SK-N-MC (cell line): ENCODE data around the gene GUCY1A2.

Experiments
- DNase-seq: peaks from one replicate; pipeline ENCODE4 v3.0.0-alpha.2; 2011; ENCODE audit warnings: low read depth, low spot score
- H3K27ac ChIP-seq: fragments of 200-600 bp; sonication (generic); 2 replicates; pipeline ENCODE4 v1.5.1; 2016; ENCODE audit warnings: mixed run types
- H3K36me3 ChIP-seq: fragments of 200-600 bp; sonication (generic); 2 replicates; pipeline ENCODE4 v1.6.1; 2017; ENCODE audit warnings: antibody characterized with exemption, low read length, mixed read lengths; ENCODE audit not compliant: insufficient read depth
- H3K4me3 ChIP-seq: fragments of 200-600 bp; sonication (generic); 2 replicates; pipeline ENCODE4 v1.5.1; 2016
- H3K9ac ChIP-seq: fragments of 200-600 bp; sonication (generic); 2 replicates; pipeline ENCODE4 v1.8.0; 2017; ENCODE audit warnings: mixed run types, mixed read lengths; ENCODE audit not compliant: insufficient read length
- H3K9me3 ChIP-seq: fragments of 200-600 bp; sonication (generic); 2 replicates; pipeline ENCODE4 v1.6.1; 2017; ENCODE audit warnings: low read depth, mild to moderate bottlenecking, antibody characterized with exemption, low read length, moderate library complexity, mixed read lengths
- EZH2 ChIP-seq: fragments of 200-600 bp; sonication (generic); IDR thresholded peaks from one replicate; pipeline ENCODE4 v1.6.1; 2017; ENCODE audit warnings: antibody characterized with exemption
- FOXP2 ChIP-seq: optimal IDR thresholded peaks from 2 replicates; pipeline ENCODE3; 2011; ENCODE audit warnings: mild to moderate bottlenecking, moderate library complexity; ENCODE audit not compliant: insufficient read depth; ENCODE audit errors: extremely low read length, control extremely low read depth
- POLR2AphosphoS5 ChIP-seq: IDR thresholded peaks from 2 replicates; pipeline ENCODE4 v1.6.1; 2012; ENCODE audit warnings: mild to moderate bottlenecking, low read depth, low read length, borderline replicate concordance

GUCY1A2 gene

DNA sequence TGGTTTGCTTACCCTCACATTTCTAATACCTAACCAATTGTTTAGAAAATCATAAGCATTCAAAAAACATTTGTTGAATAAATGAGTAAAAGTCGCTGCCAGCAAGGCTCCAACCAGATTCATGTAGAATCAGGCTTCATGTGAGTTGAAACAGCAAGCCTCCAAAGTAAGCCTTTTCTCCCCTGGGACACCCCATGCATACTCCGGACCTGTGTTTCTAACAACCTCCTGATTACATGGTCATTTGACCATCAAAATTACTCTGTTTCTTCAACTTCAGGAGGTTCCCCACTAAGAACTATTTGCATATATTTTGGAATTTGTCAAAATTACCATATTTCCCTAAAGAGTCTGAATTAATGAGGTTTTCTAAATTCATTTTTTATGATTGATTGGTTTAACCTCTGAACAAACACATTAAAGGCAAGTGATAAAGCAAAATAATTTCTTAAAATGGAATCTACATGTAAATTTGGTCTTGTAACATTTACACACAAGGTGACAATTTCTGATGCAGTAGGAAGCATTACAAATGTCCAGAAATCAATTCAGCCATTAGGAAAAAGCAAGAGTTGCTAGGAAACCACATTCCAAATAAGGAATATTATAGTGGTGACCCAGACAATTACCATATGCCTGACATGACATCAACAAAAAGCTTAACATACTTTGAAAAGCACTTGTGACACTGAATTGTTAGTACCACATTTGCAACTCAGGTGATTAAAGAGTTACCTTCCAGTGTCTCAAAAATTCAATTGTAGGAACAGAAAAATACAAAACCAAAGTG, 252.6 kb downstream of the GUCY1A2 start:
- Histone ChIP-seq H3K4me3 (no peak overlapping the region), H3K9me3 (no peaks in the 10 kb centered on the region), H3K27ac (no peak overlapping the region), H3K36me3 (no peaks in the 10 kb centered on the region), H3K9ac (no peak overlapping the region)
- no peak for TF ChIP-seq FOXP2
- no peak for DNase-seq

DNA sequence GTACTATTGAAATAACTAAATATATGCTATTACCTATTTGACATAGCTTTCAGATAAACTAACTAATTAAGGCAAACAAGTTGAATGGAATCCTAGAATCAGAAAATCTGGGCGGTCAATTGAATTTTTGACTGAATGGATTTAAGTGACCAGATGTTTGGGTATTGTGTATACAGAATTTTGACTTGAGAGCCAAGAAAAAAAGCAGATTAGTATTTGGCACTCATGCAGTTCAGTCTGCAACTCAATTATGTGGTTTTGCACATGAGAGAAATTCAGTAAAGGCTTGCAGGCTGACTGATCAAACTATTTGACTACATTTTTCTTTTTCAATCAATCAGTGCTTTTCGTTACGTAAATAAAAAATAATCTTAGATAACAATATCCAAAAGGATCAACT, 254.8 kb downstream of the GUCY1A2 start:
- H3K27ac ChIP-seq: no peak overlapping the region
- H3K36me3 ChIP-seq: no peaks in the 10 kb centered on the region
- no peak overlapping the region for H3K9ac ChIP-seq
- no peak for DNase-seq
- TF ChIP-seq EZH2: no peak
- no peaks in the 10 kb centered on the region for H3K9me3 ChIP-seq
- H3K4me3 ChIP-seq: no peak overlapping the region

GRCh38 chr11:106761745-106762144, 256.5 kb downstream of the GUCY1A2 start:
- no peak for TF ChIP-seq POLR2AphosphoS5
- no peak for TF ChIP-seq EZH2
- TF ChIP-seq FOXP2: no peak
- Histone ChIP-seq H3K9ac (no peak overlapping the region), H3K4me3 (no peak overlapping the region), H3K27ac (no peak overlapping the region), H3K36me3 (no peaks in the 10 kb centered on the region), H3K9me3 (no peaks in the 10 kb centered on the region)
- no peak for DNase-seq

DNA sequence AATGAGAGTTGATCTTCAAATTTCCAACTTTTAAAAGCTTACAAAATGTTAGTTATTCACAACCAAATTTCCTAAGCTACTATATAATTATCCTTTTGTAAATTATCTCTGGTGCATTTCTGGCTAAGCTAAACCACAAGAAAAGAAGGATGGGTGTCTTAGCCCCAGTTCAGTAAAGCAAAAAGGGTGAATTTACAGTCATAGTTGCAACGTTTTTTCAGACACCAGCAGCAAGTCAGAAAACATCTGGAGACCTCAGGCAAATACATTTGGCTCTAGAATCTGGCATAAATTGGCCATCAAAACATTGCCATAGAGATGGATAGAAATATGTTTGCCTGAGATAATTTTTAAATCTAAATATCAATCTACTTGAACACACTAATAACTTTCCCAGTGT, 257.0 kb downstream of the GUCY1A2 start:
- H3K9me3 ChIP-seq: no peaks in the 10 kb centered on the region
- no peak overlapping the region for H3K9ac ChIP-seq
- TF ChIP-seq POLR2AphosphoS5: no peak
- TF ChIP-seq FOXP2: no peak
- TF ChIP-seq EZH2: no peak
- H3K27ac ChIP-seq: no peak overlapping the region
- DNase-seq: no peak
- no peak overlapping the region for H3K4me3 ChIP-seq
- no peaks in the 10 kb centered on the region for H3K36me3 ChIP-seq

GRCh38 chr11:106748059-106748458, 270.2 kb downstream of the GUCY1A2 start:
- Histone ChIP-seq H3K9ac (no peak overlapping the region), H3K4me3 (no peak overlapping the region), H3K27ac (no peak overlapping the region), H3K9me3 (no peaks in the 10 kb centered on the region), H3K36me3 (no peaks in the 10 kb centered on the region)
- no peak for DNase-seq
- TF ChIP-seq POLR2AphosphoS5 (no peak), FOXP2 (no peak), EZH2 (no peak)

GRCh38 chr11:106745941-106746340, 272.3 kb downstream of the GUCY1A2 start:
- no peaks in the 10 kb centered on the region for H3K36me3 ChIP-seq
- no peak for TF ChIP-seq POLR2AphosphoS5
- TF ChIP-seq FOXP2: no peak
- no peak for TF ChIP-seq EZH2
- no peak for DNase-seq

DNA sequence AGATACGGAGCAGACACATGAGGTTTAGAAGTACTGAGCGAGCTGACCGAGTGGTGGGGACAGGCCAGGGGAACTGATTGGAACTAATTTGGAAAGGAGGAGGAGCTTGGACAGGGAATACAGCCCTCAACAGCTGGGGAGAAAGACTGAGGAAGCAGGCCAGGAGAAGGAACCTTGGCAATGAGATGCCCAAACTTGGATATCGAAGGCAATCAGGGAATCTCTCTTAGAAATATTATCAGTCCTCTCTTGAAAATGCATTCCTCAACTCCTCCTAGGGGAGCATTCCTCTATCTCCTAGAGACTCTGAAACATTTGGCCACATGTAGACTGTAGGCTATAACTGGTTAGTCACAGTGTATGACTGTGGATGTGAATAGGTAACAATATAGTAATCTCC, 284.6 kb downstream of the GUCY1A2 start:
- H3K9ac ChIP-seq: no peak overlapping the region
- TF ChIP-seq POLR2AphosphoS5: no peak
- TF ChIP-seq EZH2: no peak
- TF ChIP-seq FOXP2: no peak
- H3K27ac ChIP-seq: no peak overlapping the region
- DNase-seq: no peak
- no peak overlapping the region for H3K4me3 ChIP-seq
- no peaks in the 10 kb centered on the region for H3K9me3 ChIP-seq
- H3K36me3 ChIP-seq: no peaks in the 10 kb centered on the region

More at GRCh38 chr11:106745941-106746340, 272.3 kb downstream of the GUCY1A2 start:
- Histone ChIP-seq H3K27ac (no peak overlapping the region), H3K9me3 (no peaks in the 10 kb centered on the region), H3K9ac (no peak overlapping the region), H3K4me3 (no peak overlapping the region)

DNA sequence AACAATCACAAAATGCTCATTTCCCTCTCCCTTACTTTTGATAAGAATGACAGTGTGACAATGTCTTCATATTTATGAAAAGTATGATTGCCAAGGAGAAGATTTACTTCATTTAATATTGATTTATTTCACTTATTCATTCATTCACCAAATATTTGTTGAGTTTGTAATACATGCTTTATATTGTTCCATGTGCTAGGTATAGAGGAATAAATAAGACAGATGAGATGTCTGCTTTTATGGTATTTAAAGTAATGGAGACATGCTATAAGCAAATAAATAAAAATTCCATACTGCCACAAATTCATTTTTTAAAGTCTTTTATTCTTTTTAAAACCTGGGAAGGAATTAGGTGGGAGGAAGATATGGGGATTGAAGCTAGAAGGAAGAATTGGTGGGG, 289.4 kb downstream of the GUCY1A2 start:
- Histone ChIP-seq H3K27ac (no peak overlapping the region), H3K9me3 (no peaks in the 10 kb centered on the region), H3K4me3 (no peak overlapping the region), H3K36me3 (no peaks in the 10 kb centered on the region), H3K9ac (no peak overlapping the region)
- DNase-seq: no peak
- TF ChIP-seq EZH2 (no peak), FOXP2 (no peak), POLR2AphosphoS5 (no peak)

DNA sequence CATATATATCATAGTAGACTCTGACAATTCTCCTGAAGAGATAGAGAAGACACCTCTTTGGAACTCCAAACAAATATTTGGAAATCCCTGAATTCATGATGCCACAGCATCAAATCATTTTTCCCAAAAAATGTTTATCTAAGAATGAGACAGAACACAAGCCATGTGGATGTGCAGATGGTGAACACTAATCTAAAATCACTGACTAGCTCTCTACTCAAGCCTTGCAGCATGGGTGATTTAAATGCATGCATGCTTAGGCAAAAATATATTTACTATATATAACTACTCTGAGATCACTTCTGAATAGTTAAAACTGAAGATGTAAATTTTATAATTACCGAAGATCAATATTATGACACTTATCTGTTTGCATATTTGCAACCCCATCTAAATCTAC, 289.9 kb downstream of the GUCY1A2 start:
- H3K9ac ChIP-seq: no peak overlapping the region
- TF ChIP-seq FOXP2: no peak
- no peak for TF ChIP-seq EZH2
- TF ChIP-seq POLR2AphosphoS5: no peak

More for the DNA sequence above, 289.9 kb downstream of the GUCY1A2 start:
- Histone ChIP-seq H3K27ac (no peak overlapping the region), H3K36me3 (no peaks in the 10 kb centered on the region), H3K9me3 (no peaks in the 10 kb centered on the region), H3K4me3 (no peak overlapping the region)
- no peak for DNase-seq
